GM18517 (cell line): ENCODE measurements around the gene KRTAP1-3.
"Not testable (repeated sequence)": the region's sequence is repeated elsewhere in the genome, so short reads cannot be mapped to it uniquely, and the experiment has no call there.

Experiments
- ATAC-seq: cut with Tn5 transposase; IDR thresholded peaks from one replicate; pipeline ENCODE4 v1.9.1; 2021; ENCODE audit warnings: mild to moderate bottlenecking, moderate library complexity; ENCODE audit not compliant: unreplicated experiment

KRTAP1-3 gene, protein sequence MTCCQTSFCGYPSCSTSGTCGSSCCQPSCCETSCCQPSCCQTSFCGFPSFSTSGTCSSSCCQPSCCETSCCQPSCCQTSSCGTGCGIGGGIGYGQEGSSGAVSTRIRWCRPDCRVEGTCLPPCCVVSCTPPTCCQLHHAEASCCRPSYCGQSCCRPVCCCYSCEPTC

GRCh38 chr17:41034346-41034935 lies at the start of gene KRTAP1-3:
Gene KRTAP1-3, minus strand, starts transcription at chr17:41034874. Its CDS starts 53 bp downstream, at chr17:41034821.
- not testable (repeated sequence) for ATAC-seq

GRCh38 chr17:41084100-41084856 lies 49.6 kb upstream of the KRTAP1-3 start, which contains the start of gene KRTAP4-7:
Gene KRTAP4-7, plus strand, starts transcription at chr17:41084150. Its CDS starts 57 bp downstream, at chr17:41084207.
- ATAC-seq = not testable (repeated sequence)

GRCh38 chr17:41083427-41083826 lies 48.8 kb upstream of the KRTAP1-3 start:
- ATAC-seq = not testable (repeated sequence)

GRCh38 chr17:41082626-41083025 lies 48.0 kb upstream of the KRTAP1-3 start:
- no peak for ATAC-seq

DNA sequence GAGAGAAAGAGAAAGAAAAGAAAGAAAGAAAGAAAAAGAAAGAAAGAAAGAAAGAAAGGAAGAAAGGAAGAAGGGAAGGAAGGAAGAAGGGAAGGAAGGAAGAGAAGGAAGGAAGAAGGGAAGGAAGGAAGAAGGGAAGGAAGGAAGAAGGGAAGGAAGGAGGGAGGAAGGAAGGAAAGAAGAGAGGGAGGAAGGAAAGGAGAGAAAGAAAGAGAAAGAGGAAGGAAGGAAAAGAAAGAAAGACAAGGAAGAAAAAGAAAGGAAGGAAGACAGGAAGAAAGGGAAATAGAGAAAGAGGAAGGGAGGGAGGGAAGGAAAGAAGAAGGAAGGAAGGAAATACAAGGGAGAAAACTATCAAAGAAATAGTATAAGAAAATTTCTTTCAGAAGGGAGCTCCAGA lies 42.1 kb upstream of the KRTAP1-3 start:
- no peak for ATAC-seq

DNA sequence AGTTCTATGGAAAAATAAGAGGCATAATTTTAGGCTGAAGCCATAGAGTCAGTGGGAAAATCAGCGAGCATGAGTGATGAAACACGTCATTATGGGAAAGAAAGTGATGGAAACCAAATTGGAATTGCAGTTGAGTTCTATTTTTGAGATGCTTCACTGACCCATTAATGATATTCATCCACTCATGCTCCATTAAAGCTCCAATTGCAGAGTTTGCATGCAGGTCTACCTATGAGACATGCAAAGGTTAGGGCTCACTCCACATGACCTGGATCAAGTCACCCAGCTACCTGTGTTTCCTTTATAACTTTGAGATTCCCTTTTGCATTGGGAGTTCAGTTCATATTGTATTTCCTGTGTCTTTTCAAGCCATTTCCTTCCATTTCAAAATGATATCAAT lies 39.0 kb upstream of the KRTAP1-3 start:
- no peak for ATAC-seq

DNA sequence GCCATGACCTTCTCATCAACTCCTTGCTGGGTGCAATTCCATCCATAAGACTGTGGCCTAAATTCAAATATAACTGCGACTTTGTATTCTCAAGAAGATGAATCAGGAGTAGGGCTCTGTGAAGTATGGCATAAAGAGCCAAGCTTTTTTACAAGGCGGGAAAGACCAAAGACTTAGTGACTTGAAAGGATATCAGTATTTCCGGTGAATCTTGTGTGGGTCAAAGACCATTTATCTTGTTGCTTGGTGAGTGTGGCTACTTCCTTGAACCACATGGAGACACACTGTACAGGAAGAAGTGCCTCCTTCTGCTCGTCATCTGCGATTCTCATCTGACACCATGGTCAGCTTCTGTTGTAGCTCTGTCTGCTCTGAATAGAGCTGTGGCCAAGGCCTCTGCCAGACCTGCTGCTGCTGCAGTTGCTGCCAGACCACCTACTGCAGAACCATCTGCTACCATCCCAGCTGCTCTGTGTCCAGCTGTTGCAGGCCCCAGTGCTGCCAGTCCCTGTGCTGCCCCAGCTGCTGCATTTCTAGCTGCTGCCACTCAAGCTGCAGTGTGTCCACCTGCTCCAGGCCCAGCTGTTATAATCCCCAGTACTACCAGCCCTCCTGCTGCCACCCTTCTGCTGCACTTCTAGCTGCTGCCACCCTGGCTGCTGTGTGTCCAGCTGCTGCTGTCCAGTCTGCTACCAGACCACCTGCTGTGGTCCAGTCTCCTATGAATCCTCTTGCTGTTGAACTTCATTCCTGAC lies 37.1 kb upstream of the KRTAP1-3 start:
- no peak for ATAC-seq

GRCh38 chr17:41069031-41069430 lies 34.4 kb upstream of the KRTAP1-3 start:
- ATAC-seq = no peak

GRCh38 chr17:41067281-41067680 lies 32.6 kb upstream of the KRTAP1-3 start:
- no peak for ATAC-seq

GRCh38 chr17:41065829-41066624 lies 31.4 kb upstream of the KRTAP1-3 start, which contains the start of gene KRTAP2-4:
Gene KRTAP2-4, minus strand, starts transcription at chr17:41065879. Its CDS starts 34 bp downstream, at chr17:41065845.
- ATAC-seq = no peak

DNA sequence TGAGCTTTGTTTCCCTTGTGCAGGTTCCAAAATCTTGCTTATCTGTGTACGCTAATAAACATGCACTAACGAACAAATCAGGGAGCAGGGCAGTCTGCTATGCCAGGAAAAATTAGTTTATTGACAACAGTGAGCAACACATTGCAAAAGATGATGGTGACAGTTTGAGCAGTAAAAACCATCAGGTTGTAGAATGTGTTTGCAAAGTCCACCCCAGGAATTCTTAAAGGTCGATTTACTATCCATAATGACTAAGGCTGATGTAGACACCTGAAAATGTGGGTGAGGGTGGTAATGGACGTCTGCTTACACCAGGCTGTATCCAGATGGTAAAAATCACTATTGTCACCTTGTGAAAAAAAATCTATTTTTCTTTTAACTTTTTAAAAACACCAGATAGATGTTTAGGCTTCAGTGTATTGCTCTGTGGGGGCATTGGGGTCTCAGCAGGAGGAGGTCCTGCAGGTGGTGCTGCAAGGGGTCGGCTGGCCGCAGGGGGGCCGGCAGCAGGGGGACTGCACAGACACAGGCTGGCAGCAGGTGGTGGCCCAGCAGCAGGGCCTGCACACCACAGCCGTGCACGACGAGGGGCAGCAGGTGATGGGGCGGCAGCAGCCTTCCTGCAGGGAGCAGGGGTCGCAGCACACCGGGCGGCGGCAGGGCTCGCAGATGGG lies 30.5 kb upstream of the KRTAP1-3 start:
- not testable (repeated sequence) for ATAC-seq

DNA sequence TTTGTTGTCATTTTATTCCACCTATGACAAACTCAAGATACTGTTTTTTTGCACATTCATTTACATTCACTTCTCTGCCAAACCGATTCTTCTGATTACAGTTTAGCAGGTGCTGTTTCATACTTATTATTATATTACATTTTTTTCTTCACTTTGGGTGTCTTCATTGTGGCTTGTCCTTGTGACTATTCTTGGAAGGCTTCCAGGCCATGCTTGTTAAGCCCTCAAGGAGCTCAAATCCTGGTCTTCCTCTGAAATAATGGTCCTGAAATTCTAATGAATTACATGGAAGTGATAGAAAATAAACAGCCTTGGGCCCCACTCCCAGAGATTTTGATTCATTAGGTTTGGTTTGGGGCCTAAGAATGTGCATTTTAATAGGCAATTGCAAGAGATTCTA lies 29.6 kb upstream of the KRTAP1-3 start:
- no peak for ATAC-seq

DNA sequence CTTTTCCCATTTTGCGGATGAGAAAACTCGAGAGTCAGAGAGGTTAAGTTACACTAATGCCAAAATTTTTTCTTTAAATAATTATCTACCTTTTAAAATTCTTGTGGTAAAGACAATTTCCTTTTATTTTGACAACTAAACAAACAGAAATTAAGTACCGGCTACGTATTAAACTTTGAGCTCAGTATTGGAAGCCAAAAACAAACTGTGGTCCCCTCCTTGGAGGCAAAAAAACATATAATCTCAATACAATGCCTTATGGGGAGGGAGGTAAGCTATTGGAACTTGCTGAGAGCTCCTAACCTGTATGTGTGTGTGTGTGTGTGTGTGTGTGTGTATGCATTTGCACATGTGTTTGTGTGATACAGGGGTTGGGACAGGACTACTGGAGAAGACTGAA lies 28.8 kb upstream of the KRTAP1-3 start:
- ATAC-seq = no peak

- no peak for ATAC-seq
Observed at GRCh38 chr17:41061964-41062363, 27.3 kb upstream of the KRTAP1-3 start.

- ATAC-seq = no peak
Observed at GRCh38 chr17:41060052-41060604, 25.5 kb upstream of the KRTAP1-3 start, which contains the start of gene KRTAP2-3. Gene KRTAP2-3, minus strand, starts transcription at chr17:41060114. Its CDS starts 64 bp downstream, at chr17:41060050.

DNA sequence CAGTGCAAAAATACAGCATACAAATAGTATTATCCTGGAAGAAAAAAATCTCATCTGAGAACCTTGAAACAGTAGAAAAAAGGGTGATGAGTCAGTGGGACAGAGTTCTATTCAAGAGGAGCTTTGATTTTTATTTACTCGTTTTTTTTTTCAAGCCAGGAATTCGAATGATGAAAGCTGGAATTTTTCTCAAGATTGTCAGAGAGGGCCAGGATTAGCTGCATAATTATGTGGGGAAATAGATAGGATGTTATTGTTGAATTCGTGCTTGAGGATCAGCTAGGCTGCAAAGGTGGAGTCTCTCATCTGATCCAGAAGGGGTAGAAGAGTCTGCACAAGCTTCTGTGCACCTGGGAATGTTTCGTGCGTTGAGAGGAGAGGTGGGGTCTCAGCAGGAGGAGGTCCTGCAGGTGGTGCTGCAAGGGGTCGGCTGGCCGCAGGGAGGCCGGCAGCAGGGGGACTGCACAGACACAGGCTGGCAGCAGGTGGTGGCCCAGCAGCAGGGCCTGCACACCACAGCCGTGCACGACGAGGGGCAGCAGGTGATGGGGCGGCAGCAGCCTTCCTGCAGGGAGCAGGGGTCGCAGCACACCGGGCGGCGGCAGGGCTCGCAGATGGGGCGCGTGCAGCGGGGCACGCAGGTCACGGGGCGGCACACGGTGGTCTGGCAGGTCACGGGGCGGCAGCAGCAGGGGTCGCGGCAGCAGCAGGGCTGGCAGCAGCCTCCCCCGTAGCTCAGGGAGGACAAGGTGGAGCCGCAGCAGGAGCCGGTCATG lies 24.8 kb upstream of the KRTAP1-3 start:
- ATAC-seq = not testable (repeated sequence)

DNA sequence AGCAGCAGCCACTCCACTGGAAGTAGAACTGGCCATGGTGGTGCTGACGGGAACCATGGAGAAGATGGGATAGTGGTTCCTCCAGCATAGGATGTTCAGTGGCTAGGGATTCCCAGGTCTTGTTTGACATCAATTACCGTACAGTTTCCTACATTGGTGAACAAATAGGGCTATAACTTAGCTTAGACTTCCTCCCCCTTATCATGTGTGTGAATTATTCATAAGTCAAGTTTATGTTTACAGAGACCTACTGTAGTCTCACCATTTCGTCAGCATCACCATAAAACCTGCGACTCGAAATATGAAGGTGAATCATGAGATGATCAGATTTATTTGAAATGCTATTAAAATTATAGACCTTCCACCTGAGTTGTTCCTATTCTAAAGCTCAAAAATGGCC lies 24.1 kb upstream of the KRTAP1-3 start:
- ATAC-seq = no peak

GRCh38 chr17:41057547-41057946 lies 22.9 kb upstream of the KRTAP1-3 start:
- ATAC-seq = no peak

DNA sequence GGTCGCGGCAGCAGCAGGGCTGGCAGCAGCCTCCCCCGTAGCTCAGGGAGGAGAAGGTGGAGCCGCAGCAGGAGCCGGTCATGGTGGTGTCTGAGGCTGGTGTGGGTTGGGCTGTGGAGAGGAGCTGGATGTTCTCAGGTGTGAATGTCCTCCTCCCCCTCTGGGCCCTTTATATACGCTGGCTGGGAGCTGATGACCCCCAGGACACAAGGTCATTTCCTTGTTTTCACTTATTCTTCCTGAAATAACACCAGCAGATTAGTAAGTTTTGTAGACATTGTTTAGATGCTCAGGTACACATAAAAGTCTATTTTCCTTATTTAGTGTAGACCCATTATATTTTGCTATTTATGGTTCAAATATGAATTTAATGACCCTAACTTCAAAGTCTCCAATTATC lies 20.5 kb upstream of the KRTAP1-3 start, which contains the start of gene KRTAP2-2:
KRTAP2-2 (minus strand) TSS at position 101 of the 400 bp plus-strand sequence; CDS start at position 82, 19 bp downstream.
- not testable (repeated sequence) for ATAC-seq
